Measurements from ENCODE around the gene EXOC4.

Gene EXOC4

GRCh38 chr7:133821171-133821570 is 568.3 kb downstream of the EXOC4 start:
- no peak overlapping the region for H3K4me3 ChIP-seq (ENCODE audit: low read length)
- DNase-seq (ENCODE audit: low read depth): no peak
- no peak for TF ChIP-seq CTCF (IDR thresholded peaks at IDR 0.05; ENCODE audit: insufficient read depth, low read depth, low read length, missing control alignments)

DNA sequence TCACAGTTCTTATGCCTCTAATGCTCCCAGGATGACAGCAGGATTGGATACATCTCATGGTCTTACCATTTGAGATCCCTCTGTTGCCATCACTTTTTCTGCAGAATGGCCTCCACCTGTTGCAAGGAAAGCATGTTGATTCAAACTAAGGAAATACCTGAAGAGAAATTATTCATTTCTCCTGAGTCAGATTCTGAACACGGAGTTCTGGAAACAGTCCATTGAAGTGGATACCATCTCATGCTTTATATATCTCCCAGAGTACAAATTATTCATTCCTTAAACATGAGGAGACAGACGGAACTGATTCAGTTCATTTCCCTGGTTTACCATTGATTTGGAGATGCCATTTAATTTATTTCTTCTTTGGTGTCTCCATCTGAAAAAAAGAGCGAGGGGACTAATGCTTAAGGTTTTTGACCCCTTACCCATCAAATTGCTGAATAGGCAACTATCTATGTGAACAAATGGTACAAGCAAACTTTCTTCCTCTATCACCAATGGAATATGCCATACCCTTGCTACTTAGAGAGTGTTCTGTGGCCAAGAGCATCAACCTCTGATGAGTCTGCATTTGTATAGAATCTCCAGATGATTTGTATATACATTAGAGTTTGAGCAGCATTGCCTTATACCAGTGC is 569.2 kb downstream of the EXOC4 start:
- peak; percentile 62 for DNase-seq (ENCODE audit: low read depth)
- H3K4me3 ChIP-seq (ENCODE audit: low read length): no peak overlapping the region
- TF ChIP-seq CTCF (IDR thresholded peaks at IDR 0.05; ENCODE audit: insufficient read depth, low read depth, low read length, missing control alignments): no peak

- no peak for TF ChIP-seq CTCF (IDR thresholded peaks at IDR 0.05; ENCODE audit: insufficient read depth, low read depth, low read length, missing control alignments)
- H3K4me3 ChIP-seq (ENCODE audit: low read length): no peak overlapping the region
- no peak for DNase-seq (ENCODE audit: low read depth)
These were observed 570.1 kb downstream of the EXOC4 start for GRCh38 chr7:133822868-133823552.

DNA sequence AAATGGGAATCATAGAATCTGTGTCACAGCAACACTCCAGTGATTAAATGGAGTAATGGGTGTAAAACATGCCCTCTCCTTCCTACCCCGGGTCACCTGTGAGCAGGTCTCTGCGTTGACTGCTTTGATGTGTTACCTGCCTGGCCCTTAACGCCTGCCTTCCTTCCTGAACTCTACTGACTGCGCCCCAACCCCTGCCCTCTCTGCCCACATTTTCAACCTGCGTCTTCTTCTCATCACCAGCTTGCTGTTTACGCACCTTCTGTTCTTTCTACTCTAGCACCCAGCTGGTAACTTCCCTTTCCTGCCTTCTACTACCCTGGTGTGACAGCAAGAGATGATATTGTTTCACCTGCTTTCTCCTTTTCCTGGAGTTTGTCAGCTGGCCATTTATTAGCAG is 571.3 kb downstream of the EXOC4 start:
- no peak for DNase-seq (ENCODE audit: low read depth)
- no peak for TF ChIP-seq CTCF (IDR thresholded peaks at IDR 0.05; ENCODE audit: insufficient read depth, low read depth, low read length, missing control alignments)

DNA sequence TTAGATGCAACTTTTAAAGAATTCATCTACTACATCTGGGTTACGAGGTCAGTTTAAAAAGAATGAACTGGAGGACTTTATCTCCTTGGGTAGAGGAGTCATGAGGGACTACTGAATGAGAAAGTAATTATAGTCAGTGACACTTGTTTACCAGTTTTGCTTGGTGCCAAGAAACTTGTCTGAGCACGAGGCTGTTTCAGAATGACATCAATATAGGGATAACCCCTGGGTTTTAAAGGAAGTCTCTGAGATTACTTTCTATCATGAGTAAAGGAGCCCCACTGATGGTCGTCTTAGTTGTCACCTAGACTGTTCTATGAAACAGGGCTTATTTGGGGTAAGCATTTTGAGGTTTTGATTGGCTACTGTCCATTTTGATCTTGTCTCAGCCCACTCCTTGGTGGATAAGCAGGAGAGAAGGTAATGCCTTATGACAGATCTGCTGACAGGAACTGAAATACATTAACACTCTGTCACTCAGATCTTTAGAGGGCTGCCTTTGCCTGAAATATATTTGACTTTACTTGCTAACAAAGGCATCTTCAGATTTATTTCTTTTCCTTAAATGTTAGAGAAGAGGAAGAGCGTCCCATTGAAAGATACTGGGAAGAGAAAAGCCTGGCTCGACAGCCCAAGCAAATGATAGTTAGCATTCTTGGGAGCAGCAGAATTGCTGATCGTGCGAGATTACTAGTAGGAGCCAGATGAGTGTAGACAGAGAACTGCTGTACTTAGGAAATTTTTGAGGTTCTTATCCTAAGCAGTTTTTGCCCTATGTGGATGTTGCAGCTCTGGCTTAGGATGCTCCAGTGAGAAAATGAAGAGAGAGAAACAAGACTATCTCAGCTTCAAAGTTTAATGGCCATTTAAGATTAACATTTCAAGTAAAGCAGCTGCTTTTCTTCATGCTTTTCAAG is 575.1 kb downstream of the EXOC4 start:
- DNase-seq (ENCODE audit: low read depth): peak; percentile 87

More for the DNA sequence above, 571.3 kb downstream of the EXOC4 start:
- H3K4me3 ChIP-seq (ENCODE audit: low read length): no peak overlapping the region

DNA sequence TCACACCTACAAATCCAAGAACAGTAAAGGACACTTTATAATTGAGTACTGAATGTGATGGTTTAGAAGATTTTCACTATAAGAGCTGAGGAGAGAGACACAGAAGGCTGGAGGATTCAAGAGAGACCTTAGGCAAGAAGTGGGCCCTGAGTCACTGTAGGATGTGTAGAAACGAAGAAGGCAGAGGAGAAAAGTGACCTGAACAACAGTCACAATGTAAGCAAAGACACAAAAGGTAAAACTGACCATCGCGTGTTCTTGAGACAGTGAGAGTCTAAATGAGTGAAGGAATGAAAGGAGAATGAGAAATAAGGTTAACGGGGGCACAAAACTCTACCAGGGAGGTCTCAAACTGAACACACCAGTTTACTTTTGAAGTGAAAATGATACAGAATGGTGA is 576.0 kb downstream of the EXOC4 start:
- TF ChIP-seq CTCF (IDR thresholded peaks at IDR 0.05; ENCODE audit: insufficient read depth, low read depth, low read length, missing control alignments): no peak
- peak; percentile 39 for DNase-seq (ENCODE audit: low read depth)

More for the DNA sequence above, 575.1 kb downstream of the EXOC4 start:
- no peak overlapping the region for H3K4me3 ChIP-seq (ENCODE audit: low read length)
- no peak for TF ChIP-seq CTCF (IDR thresholded peaks at IDR 0.05; ENCODE audit: insufficient read depth, low read depth, low read length, missing control alignments)

More for the DNA sequence above, 576.0 kb downstream of the EXOC4 start:
- no peak overlapping the region for H3K4me3 ChIP-seq (ENCODE audit: low read length)
